Upper lobe of left lung (tissue), 6 donors: ENCODE results near the gene ANKRD49. TPM values are rescaled to one million over a fixed set of nuclear protein-coding genes. Genes with fewer than 3 reads are reported as not detected.
A peak's percentile ranks its signal among the peaks of the same experiment; 100 is the strongest.

Experiments used
- ATAC-seq, 2 donors: fragments of 200-7000 bp; cut with Tn5 transposase; one replicate each; pipeline ENCODE4 v1.9.1; 2022; ENCODE audit warnings: mild to moderate bottlenecking in 2 of 2, moderate library complexity in 2 of 2; ENCODE audit not compliant: low FRiP score in 2 of 2
- DNase-seq, 2 donors: peaks; one replicate each; pipeline ENCODE4 v3.0.0-alpha.2; 2019 to 2020
- H3K27ac ChIP-seq, 4 donors: fragments of 200-600 bp; sonication (generic); one replicate each; pipeline ENCODE4 v1.5.1; 2016 to 2019
- H3K27me3 ChIP-seq, 4 donors: fragments of 200-600 bp; sonication (generic); one replicate each; pipeline ENCODE4 v1.5.1; 2017 to 2019
- H3K36me3 ChIP-seq, 4 donors: fragments of 200-600 bp; sonication (generic); one replicate each; pipeline ENCODE4 v1.5.1; 2016 to 2019
- H3K4me1 ChIP-seq, 4 donors: fragments of 200-600 bp; sonication (generic); one replicate each; pipeline ENCODE4 v1.5.1; 2018 to 2019
- H3K4me3 ChIP-seq, 4 donors: fragments of 200-600 bp; sonication (generic); one replicate each; pipeline ENCODE4 v1.5.1; 2017 to 2019; ENCODE audit warnings: mild to moderate bottlenecking in 2 of 4, moderate library complexity in 1 of 4
- H3K9me3 ChIP-seq, 4 donors: fragments of 200-600 bp; sonication (generic); one replicate each; pipeline ENCODE4 v1.5.1; 2018 to 2019
- CTCF ChIP-seq, 6 experiments: fragments of 450-650 bp in 4 of 6; fragments of 200-600 bp in 2 of 6; sonication (generic) in 2 of 6; IDR thresholded peaks; one replicate each; pipeline ENCODE4 v1.5.1; 2016 to 2019; ENCODE audit warnings: antibody characterized with exemption in 6 of 6
- EP300 ChIP-seq, 4 donors: sonication (generic); formaldehyde crosslinking; IDR thresholded peaks; one replicate each; pipeline ENCODE4 v1.5.1; 2017; ENCODE audit warnings: antibody characterized with exemption in 4 of 4, control low read depth in 2 of 4
- POLR2A ChIP-seq, 4 donors: fragments of 450-650 bp; IDR thresholded peaks; one replicate each; pipeline ENCODE4 v1.5.1; 2016 to 2017; ENCODE audit warnings: antibody characterized with exemption in 4 of 4, mild to moderate bottlenecking in 2 of 4
- POLR2AphosphoS5 ChIP-seq, 2 donors: sonication (generic); formaldehyde crosslinking; IDR thresholded peaks; one replicate each; pipeline ENCODE4 v1.5.1; 2017; ENCODE audit warnings: antibody characterized with exemption in 2 of 2
- WGBS, 2 donors: methylation state at CpG; one replicate each; pipeline ENCODE4 v1.1.5; 2017 to 2018; 5-methylcytosine and 5-hydroxymethylcytosine counted together
- total RNA-seq, 6 donors: library from RNA; depleted of rRNA in 4 of 6; stranded (reverse); fragments of >200 nt in 4 of 6; gene quantifications; one replicate each; pipeline versions ENCODE4 v1.1.0 to v1.2.1, GENCODE V29; 2016 to 2021
- donor health status: DM: no; HTN: no; CAD: no; lungs with moderate emphysema.
- donor health status: DM: no; HTN: yes; CAD: no; lungs with severe emphysema.

The ANKRD49 gene
- total RNA-seq, 6 donors from 2014 or later: 9.5 to 42.7 (median 18.4) TPM

GRCh38 chr11:94513091-94513490 is 19.3 kb downstream of the ANKRD49 start:
- 29 to 51% methylated on average over 2 of the region's 2 CpGs for WGBS, 2 donors
- DNase-seq (no peak), ATAC-seq (peak in 1 of 2 donors; percentile 33)
- Histone ChIP-seq H3K4me1 (peaks cover 0 to 12% (median 8%) of the 10 kb centered on the region in 4 donors), H3K27ac (no peak overlapping the region), H3K36me3 (no peaks in the 10 kb centered on the region), H3K4me3 (no peak overlapping the region), H3K27me3 (no peaks in the 10 kb centered on the region), H3K9me3 (no peaks in the 10 kb centered on the region)
- TF ChIP-seq POLR2AphosphoS5 (IDR thresholded peaks at IDR 0.05) (no peak), POLR2A (IDR thresholded peaks at IDR 0.05) (no peak), EP300 (IDR thresholded peaks at IDR 0.05) (no peak), CTCF (IDR thresholded peaks at IDR 0.05) (no peak)

GRCh38 chr11:94515398-94515797 is 21.6 kb downstream of the ANKRD49 start:
- Histone ChIP-seq H3K36me3 (no peaks in the 10 kb centered on the region), H3K27ac (no peak overlapping the region), H3K4me1 (peaks cover 0 to 17% (median 8%) of the 10 kb centered on the region in 4 donors), H3K4me3 (no peak overlapping the region), H3K9me3 (no peaks in the 10 kb centered on the region), H3K27me3 (no peaks in the 10 kb centered on the region)
- 82 to 84% methylated on average over 2 of the region's 2 CpGs for WGBS, 2 donors
- ATAC-seq (no peak), DNase-seq (no peak)
- TF ChIP-seq EP300 (IDR thresholded peaks at IDR 0.05): no peak
- TF ChIP-seq POLR2A (IDR thresholded peaks at IDR 0.05): no peak
- no peak for TF ChIP-seq CTCF (IDR thresholded peaks at IDR 0.05)
- TF ChIP-seq POLR2AphosphoS5 (IDR thresholded peaks at IDR 0.05): no peak

- no peak for TF ChIP-seq POLR2A (IDR thresholded peaks at IDR 0.05)
- no peak for TF ChIP-seq POLR2AphosphoS5 (IDR thresholded peaks at IDR 0.05)
- TF ChIP-seq EP300 (IDR thresholded peaks at IDR 0.05): no peak
- TF ChIP-seq CTCF (IDR thresholded peaks at IDR 0.05): no peak
- Histone ChIP-seq H3K36me3 (no peaks in the 10 kb centered on the region), H3K4me3 (no peak overlapping the region), H3K27me3 (no peaks in the 10 kb centered on the region), H3K9me3 (no peaks in the 10 kb centered on the region), H3K27ac (no peak overlapping the region), H3K4me1 (peaks cover 0 to 17% (median 8%) of the 10 kb centered on the region in 4 donors)
- DNase-seq (no peak), ATAC-seq (no peak)
- WGBS, 2 donors: 40 to 48% methylated on average over 1 of the region's 1 CpG
Observed at GRCh38 chr11:94516725-94517124, 22.9 kb downstream of the ANKRD49 start.

- WGBS, 2 donors: 68 to 73% methylated on average over 4 of the region's 4 CpGs
- DNase-seq (no peak), ATAC-seq (no peak)
- TF ChIP-seq CTCF (IDR thresholded peaks at IDR 0.05) (no peak), POLR2AphosphoS5 (IDR thresholded peaks at IDR 0.05) (no peak), EP300 (IDR thresholded peaks at IDR 0.05) (no peak), POLR2A (IDR thresholded peaks at IDR 0.05) (no peak)
- peaks cover 0 to 6% (median 0%) of the 10 kb centered on the region in 4 donors for H3K4me1 ChIP-seq
- H3K27me3 ChIP-seq: no peaks in the 10 kb centered on the region
- no peaks in the 10 kb centered on the region for H3K36me3 ChIP-seq
- H3K27ac ChIP-seq: no peak overlapping the region
- H3K9me3 ChIP-seq: no peaks in the 10 kb centered on the region
- H3K4me3 ChIP-seq: no peak overlapping the region
Observed at GRCh38 chr11:94518300-94518699, 24.5 kb downstream of the ANKRD49 start.

- WGBS, 2 donors: 9% methylated on average over 5 of the region's 5 CpGs
- Histone ChIP-seq H3K36me3 (no peaks in the 10 kb centered on the region), H3K27me3 (no peaks in the 10 kb centered on the region), H3K4me3 (no peak overlapping the region), H3K4me1 (peaks cover 0 to 6% (median 0%) of the 10 kb centered on the region in 4 donors), H3K27ac (no peak overlapping the region), H3K9me3 (no peaks in the 10 kb centered on the region)
- TF ChIP-seq CTCF (IDR thresholded peaks at IDR 0.05): peak; percentile 27 to 62 (median 49)
- TF ChIP-seq POLR2A (IDR thresholded peaks at IDR 0.05): no peak
- TF ChIP-seq EP300 (IDR thresholded peaks at IDR 0.05): no peak
- DNase-seq: no peak
- peak in 1 of 2 donors; percentile 79 for ATAC-seq
Observed at GRCh38 chr11:94519478-94520084, 25.8 kb downstream of the ANKRD49 start.
